ENCODE results near the gene TEX2. TPM values are rescaled to one million over a fixed set of nuclear protein-coding genes. Genes with fewer than 3 reads are reported as not detected.
"Not testable (repeated sequence)": the region's sequence is repeated elsewhere in the genome, so short reads cannot be mapped to it uniquely, and the experiment has no call there.

The TEX2 gene
- total and polyA plus RNA-seq, 2 experiments from 2014 or later = 26.9 to 37.0 TPM

- H3K27me3 ChIP-seq (replicated peaks; ENCODE audit: insufficient read depth) = no peaks in the 10 kb centered on the region
- H3K9me3 ChIP-seq (ENCODE audit: low read depth) = no peaks in the 10 kb centered on the region
- no peak overlapping the region for H3K4me3 ChIP-seq
- 97 to 98% methylated on average over 6 of the region's 6 CpGs for WGBS, 2 experiments (ENCODE audit: low coverage in 1 of 2, low lambda C conversion rate in 2 of 2, missing lambda C conversion rate in 2 of 2)
- H2AFZ ChIP-seq = no peak overlapping the region
- H3K9me2 ChIP-seq (ENCODE audit: insufficient read depth) = no peaks in the 10 kb centered on the region
- no peaks in the 10 kb centered on the region for H4K20me1 ChIP-seq (ENCODE audit: insufficient read depth)
- no peak overlapping the region for H3K4me2 ChIP-seq (ENCODE audit: unreplicated experiment)
- TF ChIP-seq EZH2phosphoT487 (IDR thresholded peaks at IDR 0.05; ENCODE audit: insufficient read depth, low read depth) = no peak
- no peak for TF ChIP-seq EZH2 (IDR thresholded peaks at IDR 0.05; ENCODE audit: insufficient read depth, poor library complexity, severe bottlenecking)
- H3F3A ChIP-seq (ENCODE audit: insufficient read depth) = peaks cover 31% of the 10 kb centered on the region
- DNase-seq = no peak
- peaks cover 37% of the 10 kb centered on the region for H3K4me1 ChIP-seq (ENCODE audit: insufficient read depth)
- no peaks in the 10 kb centered on the region for H3K36me3 ChIP-seq (ENCODE audit: low read depth)
- in situ Hi-C loops (cut with MboI) = no loop called here
- peaks cover 88% of the 10 kb centered on the region for H3K79me2 ChIP-seq (ENCODE audit: insufficient read depth)
- H3K27ac ChIP-seq = no peak overlapping the region
- no peak overlapping the region for H3K9ac ChIP-seq
Measured at GRCh38 chr17:64209983-64210382, 53.1 kb downstream of the TEX2 start.

GRCh38 chr17:64209356-64209941, 53.6 kb downstream of the TEX2 start:
- Histone ChIP-seq H3K4me2 (ENCODE audit: unreplicated experiment) (no peak overlapping the region), H2AFZ (no peak overlapping the region), H3K9me3 (ENCODE audit: low read depth) (no peaks in the 10 kb centered on the region), H3K79me2 (ENCODE audit: insufficient read depth) (peaks cover 89% of the 10 kb centered on the region), H3K4me3 (no peak overlapping the region), H3K4me1 (ENCODE audit: insufficient read depth) (peaks cover 35% of the 10 kb centered on the region), H3K9ac (no peak overlapping the region), H3K27me3 (replicated peaks; ENCODE audit: insufficient read depth) (no peaks in the 10 kb centered on the region), H4K20me1 (ENCODE audit: insufficient read depth) (no peaks in the 10 kb centered on the region), H3K36me3 (ENCODE audit: low read depth) (no peaks in the 10 kb centered on the region), H3F3A (ENCODE audit: insufficient read depth) (peaks cover 26% of the 10 kb centered on the region), H3K9me2 (ENCODE audit: insufficient read depth) (no peaks in the 10 kb centered on the region), H3K27ac (no peak overlapping the region)
- no peak for DNase-seq
- in situ Hi-C loops (cut with MboI) = no loop called here
- WGBS, 2 experiments (ENCODE audit: low coverage in 1 of 2, low lambda C conversion rate in 2 of 2, missing lambda C conversion rate in 2 of 2) = 95 to 96% methylated on average over 5 of the region's 5 CpGs
- TF ChIP-seq EZH2 (IDR thresholded peaks at IDR 0.05; ENCODE audit: insufficient read depth, poor library complexity, severe bottlenecking) = no peak
- no peak for TF ChIP-seq EZH2phosphoT487 (IDR thresholded peaks at IDR 0.05; ENCODE audit: insufficient read depth, low read depth)

GRCh38 chr17:64208656-64209055, 54.4 kb downstream of the TEX2 start:
- H3K9me3 ChIP-seq (ENCODE audit: low read depth); H3K27ac ChIP-seq; H3K36me3 ChIP-seq (ENCODE audit: low read depth); DNase-seq; H3K9me2 ChIP-seq (ENCODE audit: insufficient read depth); H2AFZ ChIP-seq; H3K4me3 ChIP-seq; H3K27me3 ChIP-seq (replicated peaks; ENCODE audit: insufficient read depth); H3K9ac ChIP-seq; in situ Hi-C loops (cut with MboI); H3K4me2 ChIP-seq (ENCODE audit: unreplicated experiment); H4K20me1 ChIP-seq (ENCODE audit: insufficient read depth): not testable (repeated sequence)
- Histone ChIP-seq H3K79me2 (ENCODE audit: insufficient read depth) (peaks cover 89% of the 10 kb centered on the region), H3F3A (ENCODE audit: insufficient read depth) (peaks cover 30% of the 10 kb centered on the region), H3K4me1 (ENCODE audit: insufficient read depth) (peaks cover 39% of the 10 kb centered on the region)

GRCh38 chr17:64205804-64206203, 57.3 kb downstream of the TEX2 start:
- in situ Hi-C loops (cut with MboI) = no loop called here
- Histone ChIP-seq H3K79me2 (ENCODE audit: insufficient read depth) (peaks cover 91% of the 10 kb centered on the region), H3K9ac (no peak overlapping the region), H3K9me2 (ENCODE audit: insufficient read depth) (no peaks in the 10 kb centered on the region), H3F3A (ENCODE audit: insufficient read depth) (peaks cover 24% of the 10 kb centered on the region), H3K4me2 (ENCODE audit: unreplicated experiment) (no peak overlapping the region), H3K27me3 (replicated peaks; ENCODE audit: insufficient read depth) (no peaks in the 10 kb centered on the region), H4K20me1 (ENCODE audit: insufficient read depth) (no peaks in the 10 kb centered on the region), H2AFZ (no peak overlapping the region), H3K9me3 (ENCODE audit: low read depth) (no peaks in the 10 kb centered on the region), H3K4me1 (ENCODE audit: insufficient read depth) (peaks cover 46% of the 10 kb centered on the region), H3K27ac (no peak overlapping the region), H3K4me3 (no peak overlapping the region), H3K36me3 (ENCODE audit: low read depth) (no peaks in the 10 kb centered on the region)
- no peak for TF ChIP-seq EZH2 (IDR thresholded peaks at IDR 0.05; ENCODE audit: insufficient read depth, poor library complexity, severe bottlenecking)
- no peak for TF ChIP-seq EZH2phosphoT487 (IDR thresholded peaks at IDR 0.05; ENCODE audit: insufficient read depth, low read depth)
- WGBS, 2 experiments (ENCODE audit: low coverage in 1 of 2, low lambda C conversion rate in 2 of 2, missing lambda C conversion rate in 2 of 2) = 18 to 28% methylated on average over 2 of the region's 2 CpGs
- no peak for DNase-seq

- no peak for DNase-seq
- no peak overlapping the region for H3K4me3 ChIP-seq
- H3K9me3 ChIP-seq (ENCODE audit: low read depth) = no peaks in the 10 kb centered on the region
- H3K79me2 ChIP-seq (ENCODE audit: insufficient read depth) = peaks cover 82% of the 10 kb centered on the region
- no peak overlapping the region for H2AFZ ChIP-seq
- 65% methylated on average over 4 of the region's 4 CpGs for WGBS, 2 experiments (ENCODE audit: low coverage in 1 of 2, low lambda C conversion rate in 2 of 2, missing lambda C conversion rate in 2 of 2)
- no peak overlapping the region for H3K9ac ChIP-seq
- no peaks in the 10 kb centered on the region for H4K20me1 ChIP-seq (ENCODE audit: insufficient read depth)
- peak overlapping the region; percentile 68; the same call in 1 of the 2 replicates for H3K27ac ChIP-seq
- no peaks in the 10 kb centered on the region for H3K9me2 ChIP-seq (ENCODE audit: insufficient read depth)
- no peaks in the 10 kb centered on the region for H3K36me3 ChIP-seq (ENCODE audit: low read depth)
- TF ChIP-seq EZH2phosphoT487 (IDR thresholded peaks at IDR 0.05; ENCODE audit: insufficient read depth, low read depth) = no peak
- TF ChIP-seq EZH2 (IDR thresholded peaks at IDR 0.05; ENCODE audit: insufficient read depth, poor library complexity, severe bottlenecking) = no peak
- H3F3A ChIP-seq (ENCODE audit: insufficient read depth) = peaks cover 35% of the 10 kb centered on the region
- in situ Hi-C loops (cut with MboI) = no loop called here
- H3K4me1 ChIP-seq (ENCODE audit: insufficient read depth) = peaks cover 56% of the 10 kb centered on the region
- peak overlapping the region; percentile 50 for H3K4me2 ChIP-seq (ENCODE audit: unreplicated experiment)
- H3K27me3 ChIP-seq (replicated peaks; ENCODE audit: insufficient read depth) = no peaks in the 10 kb centered on the region
Measured at GRCh38 chr17:64203630-64204029, 59.4 kb downstream of the TEX2 start.

Measured in GM23248 (cell line).